Measurements from ENCODE around the gene NPM3.

The NPM3 gene

GRCh38 chr10:101759309-101760247 lies 23.7 kb downstream of the NPM3 start:
- TF ChIP-seq CTCF (IDR thresholded peaks at IDR 0.05; ENCODE audit: low read depth, low read length) (no peak), MYC (IDR thresholded peaks at IDR 0.05; ENCODE audit: low read depth, low read length) (no peak), MAX (IDR thresholded peaks at IDR 0.05; ENCODE audit: low read depth, low read length) (no peak), POLR2A (IDR thresholded peaks at IDR 0.05; ENCODE audit: extremely low read depth, insufficient read length) (no peak)
- no peak for DNase-seq (ENCODE audit: low read depth)
- no peak overlapping the region for H3K4me3 ChIP-seq (ENCODE audit: low read depth, low read length)

GRCh38 chr10:101758858-101759257 lies 24.4 kb downstream of the NPM3 start:
- TF ChIP-seq MAX (IDR thresholded peaks at IDR 0.05; ENCODE audit: low read depth, low read length) = no peak
- no peak for TF ChIP-seq MYC (IDR thresholded peaks at IDR 0.05; ENCODE audit: low read depth, low read length)
- TF ChIP-seq POLR2A (IDR thresholded peaks at IDR 0.05; ENCODE audit: extremely low read depth, insufficient read length) = no peak
- TF ChIP-seq CTCF (IDR thresholded peaks at IDR 0.05; ENCODE audit: low read depth, low read length) = no peak
- DNase-seq (ENCODE audit: low read depth) = no peak
- H3K4me3 ChIP-seq (ENCODE audit: low read depth, low read length) = no peak overlapping the region

- TF ChIP-seq MYC (IDR thresholded peaks at IDR 0.05; ENCODE audit: low read depth, low read length) (no peak), MAX (IDR thresholded peaks at IDR 0.05; ENCODE audit: low read depth, low read length) (no peak), POLR2A (IDR thresholded peaks at IDR 0.05; ENCODE audit: extremely low read depth, insufficient read length) (no peak), CTCF (IDR thresholded peaks at IDR 0.05; ENCODE audit: low read depth, low read length) (no peak)
Observed at GRCh38 chr10:101752241-101752640, 31.0 kb downstream of the NPM3 start.

GRCh38 chr10:101749047-101750016 lies 33.9 kb downstream of the NPM3 start:
- H3K4me3 ChIP-seq (ENCODE audit: low read depth, low read length) = no peak overlapping the region
- DNase-seq (ENCODE audit: low read depth) = peak; percentile 22
- TF ChIP-seq MYC (IDR thresholded peaks at IDR 0.05; ENCODE audit: low read depth, low read length) (no peak), CTCF (IDR thresholded peaks at IDR 0.05; ENCODE audit: low read depth, low read length) (no peak)

More at GRCh38 chr10:101752241-101752640, 31.0 kb downstream of the NPM3 start:
- no peak for DNase-seq (ENCODE audit: low read depth)
- H3K4me3 ChIP-seq (ENCODE audit: low read depth, low read length) = no peak overlapping the region

GRCh38 chr10:101748496-101748895 lies 34.8 kb downstream of the NPM3 start:
- H3K4me3 ChIP-seq (ENCODE audit: low read depth, low read length) = no peak overlapping the region
- TF ChIP-seq CTCF (IDR thresholded peaks at IDR 0.05; ENCODE audit: low read depth, low read length) (no peak), MYC (IDR thresholded peaks at IDR 0.05; ENCODE audit: low read depth, low read length) (no peak), POLR2A (IDR thresholded peaks at IDR 0.05; ENCODE audit: extremely low read depth, insufficient read length) (no peak), MAX (IDR thresholded peaks at IDR 0.05; ENCODE audit: low read depth, low read length) (no peak)

More at GRCh38 chr10:101748496-101748895, 34.8 kb downstream of the NPM3 start:
- DNase-seq (ENCODE audit: low read depth) = no peak

All from NB4 (cell line).